Neural progenitor cell (in vitro differentiated cells): ENCODE data around the gene UPP2. TPM values are rescaled to one million over a fixed set of nuclear protein-coding genes. Genes with fewer than 3 reads are reported as not detected.

ENCODE experiments used
- DNase-seq: peaks from one replicate; pipeline ENCODE4 v3.0.0-alpha.2; 2016; ENCODE audit warnings: low spot score
- H2AFZ ChIP-seq: fragments of 200-600 bp; sonication (generic); replicated peaks from 2 replicates; pipeline ENCODE4 v1.6.1; 2016; ENCODE audit warnings: antibody characterized with exemption
- H3F3A ChIP-seq: fragments of 200-600 bp; sonication (generic); 2 replicates; pipeline ENCODE4 v1.6.1; 2016; ENCODE audit warnings: antibody characterized with exemption, low read depth
- H3K27ac ChIP-seq: fragments of 200-600 bp; sonication (generic); 2 replicates; pipeline ENCODE4 v1.5.1; 2016; ENCODE audit warnings: mild to moderate bottlenecking
- H3K27me3 ChIP-seq: fragments of 200-600 bp; sonication (generic); 2 replicates; pipeline ENCODE4 v1.6.1; 2016; ENCODE audit warnings: mild to moderate bottlenecking, moderate library complexity
- H3K36me3 ChIP-seq: fragments of 200-600 bp; sonication (generic); 2 replicates; pipeline ENCODE4 v1.5.1; 2016
- H3K4me1 ChIP-seq: fragments of 200-600 bp; sonication (generic); 2 replicates; pipeline ENCODE4 v1.6.1; 2016; ENCODE audit warnings: mixed run types
- H3K4me2 ChIP-seq: fragments of 200-600 bp; sonication (generic); 2 replicates; pipeline ENCODE4 v1.6.1; 2016
- H3K4me3 ChIP-seq: fragments of 200-600 bp; sonication (generic); 2 replicates; pipeline ENCODE4 v1.5.1; 2016
- H3K79me2 ChIP-seq: fragments of 200-600 bp; sonication (generic); 2 replicates; pipeline ENCODE4 v1.6.1; 2016; ENCODE audit warnings: low read depth
- H3K9ac ChIP-seq: fragments of 200-600 bp; sonication (generic); 2 replicates; pipeline ENCODE4 v1.6.1; 2016
- H3K9me3 ChIP-seq: fragments of 200-600 bp; sonication (generic); 2 replicates; pipeline ENCODE4 v1.5.1; 2016; ENCODE audit warnings: low read depth
- H4K20me1 ChIP-seq: fragments of 200-600 bp; sonication (generic); 2 replicates; pipeline ENCODE4 v1.6.1; 2016; ENCODE audit warnings: low read depth
- H3K27ac Mint-ChIP-seq: 3 replicates; pipeline ENCODE4 v1.8.0; 2021; ENCODE audit warnings: mixed read lengths
- H3K27me3 Mint-ChIP-seq: 2 replicates; pipeline ENCODE4 v1.8.0; 2022; ENCODE audit warnings: low read depth, mild to moderate bottlenecking, inconsistent platforms, moderate library complexity, mixed read lengths; ENCODE audit not compliant: insufficient read depth
- H3K36me3 Mint-ChIP-seq: 3 replicates; pipeline ENCODE4 v1.8.0; 2021; ENCODE audit warnings: mixed read lengths
- H3K4me1 Mint-ChIP-seq: 3 replicates; pipeline ENCODE4 v1.8.0; 2021; ENCODE audit warnings: mixed read lengths
- H3K4me3 Mint-ChIP-seq: 3 replicates; pipeline ENCODE4 v1.8.0; 2021; ENCODE audit warnings: mild to moderate bottlenecking, moderate library complexity, mixed read lengths
- H3K9me3 Mint-ChIP-seq: 3 replicates; pipeline ENCODE4 v1.8.0; 2020; ENCODE audit warnings: mixed read lengths
- EZH2 ChIP-seq: fragments of 200-600 bp; sonication (generic); IDR thresholded peaks from 2 replicates; pipeline ENCODE4 v1.6.1; 2017; ENCODE audit warnings: antibody characterized with exemption, mild to moderate bottlenecking, moderate library complexity
- EZH2phosphoT487 ChIP-seq: fragments of 200-600 bp; sonication (generic); IDR thresholded peaks from 2 replicates; pipeline ENCODE4 v1.6.1; 2017; ENCODE audit warnings: antibody characterized with exemption
- total RNA-seq: library from RNA; depleted of rRNA; stranded (reverse); fragments of >200 nt; gene quantifications from 2 replicates; pipeline ENCODE4 v1.2.3, GENCODE V29; 2015; ENCODE audit warnings: low replicate concordance
- TF ChIP-seq, protein P1 (sequence below): fragments of 200-600 bp; sonication (generic); IDR thresholded peaks from 2 replicates; pipeline ENCODE4 v1.5.1; 2017; ENCODE audit warnings: antibody characterized with exemption, mild to moderate bottlenecking

The UPP2 gene
- total RNA-seq, 1 donor from 2014 or later: not detected

DNA sequence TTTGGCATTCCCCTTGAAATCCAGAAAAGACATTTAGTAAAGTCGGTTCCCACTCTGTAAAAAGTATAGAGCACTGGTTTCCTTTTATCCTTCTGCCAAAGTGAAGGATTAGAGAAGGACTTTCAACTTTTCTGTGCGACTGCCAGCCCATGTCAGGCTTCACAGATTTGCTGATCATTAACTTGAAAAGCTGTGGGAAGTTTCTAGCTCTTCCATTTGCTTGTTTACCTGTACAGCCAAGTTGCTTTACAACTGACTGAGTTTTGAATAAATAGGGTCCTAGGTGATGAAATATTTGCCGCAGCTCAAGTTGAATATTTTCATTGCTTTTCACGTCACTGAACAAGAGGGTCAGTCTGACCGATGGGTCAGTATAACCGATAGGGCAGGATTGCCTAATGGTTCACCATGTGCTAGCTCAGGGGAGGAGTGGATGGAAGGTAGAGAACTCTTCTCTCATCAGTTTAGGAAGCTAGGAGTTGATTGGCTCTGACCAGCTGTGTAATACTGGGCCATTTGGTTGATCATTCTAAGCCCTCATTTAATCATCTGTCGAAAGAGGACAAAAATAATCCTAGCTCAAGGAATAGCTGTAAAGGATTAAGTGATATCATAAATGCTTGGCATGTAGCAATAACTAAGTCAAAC is 30.4 kb downstream of the UPP2 start:
- no peak overlapping the region for H3K4me3 ChIP-seq
- Mint-ChIP-seq H3K27ac (no peak overlapping the region), H3K4me3 (no peak overlapping the region), H3K27me3 (peaks cover 3% of the 10 kb centered on the region), H3K4me1 (no peaks in the 10 kb centered on the region), H3K9me3 (no peaks in the 10 kb centered on the region), H3K36me3 (peaks cover 2% of the 10 kb centered on the region)
- no peaks in the 10 kb centered on the region for H3K27me3 ChIP-seq
- no peaks in the 10 kb centered on the region for H4K20me1 ChIP-seq
- H3K27ac ChIP-seq: no peak overlapping the region
- no peak overlapping the region for H3K9ac ChIP-seq
- no peaks in the 10 kb centered on the region for H3K9me3 ChIP-seq
- H3K4me1 ChIP-seq: no peaks in the 10 kb centered on the region
- no peaks in the 10 kb centered on the region for H3K36me3 ChIP-seq
- H3K79me2 ChIP-seq: no peaks in the 10 kb centered on the region
- TF ChIP-seq EZH2phosphoT487 (no peak), EZH2 (no peak)
- TF ChIP-seq, protein P1, sequence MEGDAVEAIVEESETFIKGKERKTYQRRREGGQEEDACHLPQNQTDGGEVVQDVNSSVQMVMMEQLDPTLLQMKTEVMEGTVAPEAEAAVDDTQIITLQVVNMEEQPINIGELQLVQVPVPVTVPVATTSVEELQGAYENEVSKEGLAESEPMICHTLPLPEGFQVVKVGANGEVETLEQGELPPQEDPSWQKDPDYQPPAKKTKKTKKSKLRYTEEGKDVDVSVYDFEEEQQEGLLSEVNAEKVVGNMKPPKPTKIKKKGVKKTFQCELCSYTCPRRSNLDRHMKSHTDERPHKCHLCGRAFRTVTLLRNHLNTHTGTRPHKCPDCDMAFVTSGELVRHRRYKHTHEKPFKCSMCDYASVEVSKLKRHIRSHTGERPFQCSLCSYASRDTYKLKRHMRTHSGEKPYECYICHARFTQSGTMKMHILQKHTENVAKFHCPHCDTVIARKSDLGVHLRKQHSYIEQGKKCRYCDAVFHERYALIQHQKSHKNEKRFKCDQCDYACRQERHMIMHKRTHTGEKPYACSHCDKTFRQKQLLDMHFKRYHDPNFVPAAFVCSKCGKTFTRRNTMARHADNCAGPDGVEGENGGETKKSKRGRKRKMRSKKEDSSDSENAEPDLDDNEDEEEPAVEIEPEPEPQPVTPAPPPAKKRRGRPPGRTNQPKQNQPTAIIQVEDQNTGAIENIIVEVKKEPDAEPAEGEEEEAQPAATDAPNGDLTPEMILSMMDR: no peak
- no peaks in the 10 kb centered on the region for H3F3A ChIP-seq
- no peak overlapping the region for H3K4me2 ChIP-seq
- DNase-seq: no peak
- H2AFZ ChIP-seq: no peak overlapping the region

GRCh38 chr2:158134055-158134454 is 32.4 kb downstream of the UPP2 start:
- Histone ChIP-seq H3K4me3 (no peak overlapping the region), H3K4me1 (no peaks in the 10 kb centered on the region), H3K79me2 (no peaks in the 10 kb centered on the region), H3K27me3 (no peaks in the 10 kb centered on the region), H3K9me3 (no peaks in the 10 kb centered on the region), H3K9ac (no peak overlapping the region), H3K36me3 (no peaks in the 10 kb centered on the region), H3F3A (no peaks in the 10 kb centered on the region), H3K27ac (no peak overlapping the region), H4K20me1 (no peaks in the 10 kb centered on the region), H2AFZ (no peak overlapping the region), H3K4me2 (no peak overlapping the region)
- Mint-ChIP-seq H3K36me3 (peaks cover 2% of the 10 kb centered on the region), H3K4me3 (no peak overlapping the region), H3K27me3 (peaks cover 3% of the 10 kb centered on the region), H3K9me3 (no peaks in the 10 kb centered on the region), H3K4me1 (no peaks in the 10 kb centered on the region), H3K27ac (no peak overlapping the region)
- DNase-seq: no peak
- TF ChIP-seq, protein P1: no peak
- TF ChIP-seq EZH2: no peak
- TF ChIP-seq EZH2phosphoT487: no peak

DNA sequence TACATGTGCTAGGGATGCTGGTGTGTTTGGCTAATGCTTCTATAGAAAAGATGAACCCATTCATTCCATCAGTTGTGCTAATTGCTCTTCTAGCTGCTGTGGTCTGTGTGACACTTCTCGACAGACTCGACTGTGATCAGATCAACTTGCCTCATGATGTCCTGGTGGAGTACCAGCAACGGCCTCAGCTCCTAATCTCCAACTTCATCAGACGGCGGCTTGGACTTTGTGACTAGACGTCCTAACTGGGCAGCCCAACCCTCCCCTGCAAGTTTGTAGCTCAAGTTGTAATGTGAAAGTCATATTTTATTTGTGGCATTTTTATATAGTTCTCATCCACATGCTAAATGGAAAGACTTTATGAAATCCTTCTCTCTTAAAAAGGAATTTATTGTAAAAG is 33.0 kb downstream of the UPP2 start:
- no peaks in the 10 kb centered on the region for H4K20me1 ChIP-seq
- H3K4me2 ChIP-seq: no peak overlapping the region
- H3K36me3 ChIP-seq: no peaks in the 10 kb centered on the region
- H3K9ac ChIP-seq: no peak overlapping the region
- no peak overlapping the region for H3K4me3 ChIP-seq
- no peaks in the 10 kb centered on the region for H3K9me3 ChIP-seq
- H3K4me3 Mint-ChIP-seq: no peak overlapping the region
- peaks cover 6% of the 10 kb centered on the region for H3K4me1 ChIP-seq
- DNase-seq: no peak
- H3K4me1 Mint-ChIP-seq: no peaks in the 10 kb centered on the region
- H2AFZ ChIP-seq: no peak overlapping the region
- H3F3A ChIP-seq: no peaks in the 10 kb centered on the region
- H3K27ac Mint-ChIP-seq: no peak overlapping the region
- H3K27me3 ChIP-seq: no peaks in the 10 kb centered on the region
- TF ChIP-seq, protein P1: no peak
- no peak for TF ChIP-seq EZH2
- no peak for TF ChIP-seq EZH2phosphoT487
- peaks cover 3% of the 10 kb centered on the region for H3K27me3 Mint-ChIP-seq
- H3K9me3 Mint-ChIP-seq: no peaks in the 10 kb centered on the region
- H3K36me3 Mint-ChIP-seq: peaks cover 2% of the 10 kb centered on the region
- H3K79me2 ChIP-seq: no peaks in the 10 kb centered on the region
- no peak overlapping the region for H3K27ac ChIP-seq
